B cell (primary cell): Measurements from ENCODE around the gene PARVA. TPM values are rescaled to one million over a fixed set of nuclear protein-coding genes. Genes with fewer than 3 reads are reported as not detected.

Source experiments
- ATAC-seq: fragments of 200-7000 bp; cut with Tn5 transposase; one replicate; pipeline ENCODE4 v1.10.0; 2021; ENCODE audit warnings: low read depth, mild to moderate bottlenecking, moderate number of reproducible peaks, moderate library complexity
- CTCF ChIA-PET: fragments of 350-600 bp; sonication (Branson Sonifier 250); formaldehyde crosslinking; loops from one replicate; lab custom pipeline; 2021; ENCODE audit warnings: antibody characterized with exemption, inconsistent platforms; lab: Charles Lee
- POLR2A ChIA-PET: fragments of 350-600 bp; sonication (Branson Sonifier 250); formaldehyde crosslinking; loops from one replicate; lab custom pipeline; 2021; ENCODE audit warnings: antibody characterized with exemption; lab: Charles Lee
- DNase-seq: peaks from one replicate; pipeline ENCODE4 v3.0.0; 2013
- H2AFZ ChIP-seq: 2 replicates; pipeline ENCODE4 v1.6.1; 2012; ENCODE audit warnings: mild to moderate bottlenecking, low read depth, low read length; ENCODE audit not compliant: insufficient read depth, poor library complexity, severe bottlenecking
- H3K27ac ChIP-seq, 2 donors: 1 replicate in 1 of 2; 2 replicates in 1 of 2; pipeline ENCODE4 v1.5.1; 2012 to 2013; ENCODE audit warnings: low read length in 2 of 2, mild to moderate bottlenecking in 2 of 2, moderate library complexity in 1 of 2
- H3K27me3 ChIP-seq, 4 experiments: fragments of 200-600 bp in 1 of 4; sonication (generic) in 1 of 4; replicated peaks in 1 of 4; 1 replicate in 2 of 4; 2 replicates in 2 of 4; pipeline versions ENCODE4 v1.6.1 to v1.7.0; 2013 to 2016; ENCODE audit warnings: low read length in 3 of 4, mild to moderate bottlenecking in 2 of 4, mixed read lengths in 1 of 4, moderate library complexity in 1 of 4; ENCODE audit not compliant: insufficient read depth in 4 of 4, control insufficient read depth in 3 of 4; ENCODE audit errors: control extremely low read depth in 1 of 4
- H3K36me3 ChIP-seq, 2 experiments: replicated peaks in 1 of 2; 1 replicate in 1 of 2; 2 replicates in 1 of 2; pipeline versions ENCODE4 v1.6.1 to v1.7.1; 2013; ENCODE audit warnings: low read length in 1 of 2; ENCODE audit not compliant: insufficient read depth in 2 of 2, control insufficient read depth in 1 of 2; ENCODE audit errors: control extremely low read depth in 1 of 2, extremely low read depth in 1 of 2
- H3K4me1 ChIP-seq, 2 donors: fragments of 200-600 bp in 1 of 2; sonication (generic) in 1 of 2; 1 replicate in 1 of 2; 2 replicates in 1 of 2; pipeline versions ENCODE4 v1.5.1 to v1.6.1; 2013 to 2017; ENCODE audit warnings: low read length in 2 of 2; ENCODE audit not compliant: control insufficient read depth in 2 of 2, insufficient read depth in 2 of 2
- H3K4me2 ChIP-seq: replicated peaks from 2 replicates; pipeline ENCODE3; 2012; ENCODE audit warnings: mild to moderate bottlenecking, low read depth, low read length; ENCODE audit not compliant: poor library complexity, severe bottlenecking
- H3K4me3 ChIP-seq, 5 experiments: fragments of 200-600 bp in 1 of 5; sonication (generic) in 1 of 5; 1 replicate in 3 of 5; 2 replicates in 2 of 5; pipeline versions ENCODE4 v1.5.1 to v1.7.0; 2011 to 2016; ENCODE audit warnings: low read length in 4 of 5, mild to moderate bottlenecking in 4 of 5, low read depth in 2 of 5, control low read depth in 1 of 5, moderate library complexity in 1 of 5; ENCODE audit not compliant: insufficient read depth in 1 of 5; ENCODE audit errors: control extremely low read depth in 1 of 5, extremely low read depth in 1 of 5
- H3K79me2 ChIP-seq: fragments of 200-600 bp; sonication (generic); one replicate; pipeline ENCODE4 v1.6.0; 2016; ENCODE audit warnings: low read length; ENCODE audit not compliant: control insufficient read depth, insufficient read depth
- H3K9ac ChIP-seq: fragments of 200-600 bp; sonication (generic); 2 replicates; pipeline ENCODE4 v1.6.1; 2017; ENCODE audit warnings: mild to moderate bottlenecking, low read length, moderate library complexity
- H3K9me3 ChIP-seq, 3 donors: one replicate each; pipeline versions ENCODE4 v1.6.1 to v1.7.1; 2013; ENCODE audit warnings: low read length in 2 of 3; ENCODE audit not compliant: control insufficient read depth in 2 of 3, insufficient read depth in 1 of 3; ENCODE audit errors: control extremely low read depth in 1 of 3
- H4K20me1 ChIP-seq: 2 replicates; pipeline ENCODE4 v1.6.0; 2012; ENCODE audit warnings: mild to moderate bottlenecking, low read length; ENCODE audit not compliant: insufficient read depth, control insufficient read depth, poor library complexity, severe bottlenecking
- H3K27ac Mint-ChIP-seq: one replicate; pipeline ENCODE4 v1.8.0; 2021; ENCODE audit warnings: mixed read lengths
- H3K27me3 Mint-ChIP-seq: one replicate; pipeline ENCODE4 v1.8.0; 2021; ENCODE audit warnings: mixed read lengths
- H3K4me1 Mint-ChIP-seq: one replicate; pipeline ENCODE4 v1.8.0; 2021; ENCODE audit warnings: mixed read lengths
- H3K4me3 Mint-ChIP-seq: one replicate; pipeline ENCODE4 v1.8.0; 2021; ENCODE audit warnings: mixed read lengths
- H3K9me3 Mint-ChIP-seq: one replicate; pipeline ENCODE4 v1.8.0; 2022; ENCODE audit warnings: mixed read lengths; ENCODE audit not compliant: insufficient read depth
- CTCF ChIP-seq: fragments of 200-600 bp; IDR thresholded peaks from one replicate; pipeline ENCODE4 v1.8.0; 2022; ENCODE audit warnings: antibody characterized with exemption, mild to moderate bottlenecking
- EZH2 ChIP-seq: IDR thresholded peaks from 2 replicates; pipeline ENCODE4 v1.6.1; 2012; ENCODE audit warnings: borderline replicate concordance, low read depth, mild to moderate bottlenecking, moderate library complexity, low read length; ENCODE audit not compliant: insufficient read depth, poor library complexity, severe bottlenecking
- WGBS: methylation state at CpG from one replicate; pipeline ENCODE4 v1.1.5; 2013; ENCODE audit warnings: missing lambda C conversion rate; ENCODE audit not compliant: insufficient coverage; 5-methylcytosine and 5-hydroxymethylcytosine counted together
- intact Hi-C: fragments of 100-400 bp; cut with micrococcal nuclease; formaldehyde crosslinking; loops from one replicate; pipeline ENCODE4 v1.10.0; 2022
- polyA plus RNA-seq: library from polyadenylated mRNA; depleted of rRNA; stranded (reverse); fragments of >200 nt; gene quantifications from 2 replicates; pipeline ENCODE4 v1.2.3, GENCODE V29; 2012
- total RNA-seq, 2 donors: library from RNA; stranded (reverse); fragments of 120-200 nt in 1 of 2; gene quantifications; 1 replicate in 1 of 2; 2 replicates in 1 of 2; pipeline versions ENCODE4 v1.2.3 to v1.2.4, GENCODE V29; 2013 to 2022

The PARVA gene
- total and polyA plus RNA-seq, 2 donors (not counting 1 experiment from before 2014, with no cell fraction given), result not detected

- H2AFZ ChIP-seq, result no peak overlapping the region
- TF ChIP-seq CTCF, result no peak
- no peak for TF ChIP-seq EZH2
- intact Hi-C loops, result no loop called here
- Mint-ChIP-seq H3K27ac (no peak overlapping the region), H3K27me3 (peaks cover 8% of the 10 kb centered on the region), H3K4me1 (no peaks in the 10 kb centered on the region), H3K4me3 (no peak overlapping the region), H3K9me3 (peaks cover 3% of the 10 kb centered on the region)
- WGBS, result 71% methylated on average over 1 of the region's 5 CpGs
- DNase-seq (no peak), ATAC-seq (no peak)
- no peaks in the 10 kb centered on the region for H3K27me3 ChIP-seq
- no peak overlapping the region for H3K9ac ChIP-seq
- H3K4me1 ChIP-seq, result no peaks in the 10 kb centered on the region
- no peak overlapping the region for H3K27ac ChIP-seq
- no peaks in the 10 kb centered on the region for H4K20me1 ChIP-seq
- no peaks in the 10 kb centered on the region for H3K9me3 ChIP-seq
- POLR2A ChIA-PET, result no interaction called here
- no peaks in the 10 kb centered on the region for H3K79me2 ChIP-seq
- no peak overlapping the region for H3K4me3 ChIP-seq
- no peaks in the 10 kb centered on the region for H3K36me3 ChIP-seq
- H3K4me2 ChIP-seq, result no peak overlapping the region
- CTCF ChIA-PET, result no interaction called here
These were observed 82.0 kb downstream of the PARVA start for GRCh38 chr11:12459374-12459773.

- intact Hi-C loops, result no loop called here
- CTCF ChIA-PET, result no interaction called here
- H3K4me3 ChIP-seq, result no peak overlapping the region
- DNase-seq (no peak), ATAC-seq (no peak)
- H2AFZ ChIP-seq, result no peak overlapping the region
- H4K20me1 ChIP-seq, result no peaks in the 10 kb centered on the region
- H3K4me1 ChIP-seq, result no peaks in the 10 kb centered on the region
- H3K9me3 Mint-ChIP-seq, result peaks cover 4% of the 10 kb centered on the region
- H3K36me3 ChIP-seq, result no peaks in the 10 kb centered on the region
- no peak overlapping the region for H3K4me3 Mint-ChIP-seq
- no peaks in the 10 kb centered on the region for H3K27me3 ChIP-seq
- peaks cover 8% of the 10 kb centered on the region for H3K27me3 Mint-ChIP-seq
- no peak overlapping the region for H3K9ac ChIP-seq
- H3K27ac ChIP-seq, result no peak overlapping the region
- POLR2A ChIA-PET, result no interaction called here
- WGBS, result no CpG with 5 or more reads among the region's 3 CpGs
- H3K4me2 ChIP-seq, result no peak overlapping the region
- no peaks in the 10 kb centered on the region for H3K4me1 Mint-ChIP-seq
- no peak overlapping the region for H3K27ac Mint-ChIP-seq
- no peaks in the 10 kb centered on the region for H3K79me2 ChIP-seq
- H3K9me3 ChIP-seq, result no peaks in the 10 kb centered on the region
- TF ChIP-seq EZH2, result no peak
- TF ChIP-seq CTCF, result no peak
These were observed 82.6 kb downstream of the PARVA start for GRCh38 chr11:12459865-12460444.
